ENCODE data around the gene BPIFA3. TPM values are rescaled to one million over a fixed set of nuclear protein-coding genes. Genes with fewer than 3 reads are reported as not detected.
A peak's percentile ranks its signal among the peaks of the same experiment; 100 is the strongest.

Gene BPIFA3
- total and polyA plus RNA-seq, 2 donors (not counting 1 experiment from before 2014, with no cell fraction given): not detected

DNA sequence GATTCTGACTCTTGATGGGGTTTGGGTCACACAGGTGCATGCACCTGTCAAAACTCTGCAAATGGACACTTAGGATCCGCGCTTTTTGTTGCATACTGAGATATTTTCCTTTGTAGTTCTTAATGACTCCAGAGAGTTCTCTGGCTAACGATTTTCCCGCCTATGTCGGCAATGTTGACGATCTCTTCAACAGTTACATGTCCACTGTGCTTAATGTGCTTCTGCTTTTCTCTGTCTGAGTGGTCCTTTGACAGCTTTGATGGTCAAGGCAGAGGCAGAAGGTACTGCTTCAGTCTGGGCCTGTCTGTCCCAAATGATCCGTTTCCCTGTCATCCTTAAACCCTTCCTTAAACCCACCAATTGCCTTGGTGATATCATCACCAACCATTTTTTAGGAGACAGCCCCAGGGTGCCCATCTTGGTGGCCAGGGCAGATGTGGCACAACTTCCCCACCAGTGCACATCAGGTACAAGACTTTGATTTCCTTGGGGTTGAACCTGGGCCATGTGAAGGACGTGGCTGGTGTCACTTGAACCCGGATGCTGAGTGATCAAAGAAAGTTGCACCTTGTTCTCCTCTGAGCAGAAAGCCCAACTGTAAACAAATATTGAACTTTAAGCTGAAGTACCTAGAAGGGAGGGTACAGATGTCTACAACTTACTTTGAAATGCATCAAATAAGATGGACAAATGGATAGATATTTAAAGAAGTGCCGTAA lies 55.2 kb downstream of the BPIFA3 start:
- Histone ChIP-seq H3K9ac (ENCODE audit: insufficient read depth, low read length) (no peak overlapping the region), H3K4me2 (ENCODE audit: extremely low read depth, insufficient read depth, low read length) (no peak overlapping the region), H3K4me1 (ENCODE audit: control insufficient read depth, extremely low read depth, insufficient read depth, low read length) (no peaks in the 10 kb centered on the region), H3K9me3 (ENCODE audit: control insufficient read depth, insufficient read depth, low read depth, low read length) (no peaks in the 10 kb centered on the region), H3K79me2 (ENCODE audit: control insufficient read depth, insufficient read depth, low read length) (no peaks in the 10 kb centered on the region), H3K36me3 (ENCODE audit: control insufficient read depth, insufficient read depth, low read length) (no peaks in the 10 kb centered on the region), H3K27ac (ENCODE audit: insufficient read depth, low read length) (no peak overlapping the region), H3K27me3 (ENCODE audit: control insufficient read depth, insufficient read depth, low read length) (peaks cover 3% of the 10 kb centered on the region), H3K4me3 (replicated peaks in 1 of 4; ENCODE audit: control extremely low read depth in 1 of 4, insufficient read depth in 1 of 4, low read depth in 3 of 4, low read length in 4 of 4) (no peak overlapping the region), H2AFZ (ENCODE audit: low read length) (no peak overlapping the region), H4K20me1 (ENCODE audit: control insufficient read depth, extremely low read depth, insufficient read depth, low read length) (no peaks in the 10 kb centered on the region)
- TF ChIP-seq, protein P1, sequence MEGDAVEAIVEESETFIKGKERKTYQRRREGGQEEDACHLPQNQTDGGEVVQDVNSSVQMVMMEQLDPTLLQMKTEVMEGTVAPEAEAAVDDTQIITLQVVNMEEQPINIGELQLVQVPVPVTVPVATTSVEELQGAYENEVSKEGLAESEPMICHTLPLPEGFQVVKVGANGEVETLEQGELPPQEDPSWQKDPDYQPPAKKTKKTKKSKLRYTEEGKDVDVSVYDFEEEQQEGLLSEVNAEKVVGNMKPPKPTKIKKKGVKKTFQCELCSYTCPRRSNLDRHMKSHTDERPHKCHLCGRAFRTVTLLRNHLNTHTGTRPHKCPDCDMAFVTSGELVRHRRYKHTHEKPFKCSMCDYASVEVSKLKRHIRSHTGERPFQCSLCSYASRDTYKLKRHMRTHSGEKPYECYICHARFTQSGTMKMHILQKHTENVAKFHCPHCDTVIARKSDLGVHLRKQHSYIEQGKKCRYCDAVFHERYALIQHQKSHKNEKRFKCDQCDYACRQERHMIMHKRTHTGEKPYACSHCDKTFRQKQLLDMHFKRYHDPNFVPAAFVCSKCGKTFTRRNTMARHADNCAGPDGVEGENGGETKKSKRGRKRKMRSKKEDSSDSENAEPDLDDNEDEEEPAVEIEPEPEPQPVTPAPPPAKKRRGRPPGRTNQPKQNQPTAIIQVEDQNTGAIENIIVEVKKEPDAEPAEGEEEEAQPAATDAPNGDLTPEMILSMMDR (conservative IDR thresholded peaks at IDR 0.05 in 1 of 2, IDR thresholded peaks at IDR 0.05 in 1 of 2; ENCODE audit: low read depth in 1 of 2, low read length in 2 of 2): no peak
- TF ChIP-seq EZH2 (IDR thresholded peaks at IDR 0.05; ENCODE audit: low read length, missing control alignments): no peak
- no peak for DNase-seq (ENCODE audit: low read depth in 2 of 2)

DNA sequence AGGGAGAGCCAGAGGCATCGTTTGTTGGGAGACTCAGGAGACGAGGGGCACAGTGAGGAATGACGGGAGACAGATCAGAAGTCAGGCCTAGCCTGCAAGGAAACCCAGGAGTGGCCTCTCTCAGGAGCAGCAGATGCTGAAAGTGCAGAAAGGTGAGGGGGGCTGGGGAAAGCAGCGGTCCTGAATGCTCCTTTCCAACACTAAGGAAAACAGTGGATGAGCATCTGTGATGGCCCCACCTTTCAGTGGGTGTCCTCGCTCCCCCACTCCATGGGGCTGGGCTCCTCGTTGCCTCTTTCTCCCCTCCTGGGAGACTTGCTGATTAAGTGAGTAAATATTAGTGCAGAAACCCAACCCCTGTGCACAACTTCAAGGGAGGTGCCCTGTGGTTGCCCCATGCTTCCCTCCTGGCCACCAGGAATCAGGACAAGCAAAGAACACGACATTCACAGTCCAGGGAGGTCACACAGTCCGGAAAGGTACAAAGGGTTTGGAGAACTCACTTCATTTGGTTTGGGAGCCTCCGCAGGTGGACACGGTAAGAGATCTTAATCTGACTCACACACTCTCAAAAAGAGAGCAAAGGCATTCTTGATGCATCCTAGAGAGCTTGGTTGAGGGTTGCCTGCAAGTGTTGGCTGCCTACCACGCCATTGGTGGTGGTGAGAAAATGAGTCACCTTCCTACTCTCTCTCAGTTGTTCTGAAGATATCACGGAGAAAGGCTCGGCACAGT lies 56.1 kb downstream of the BPIFA3 start:
- H3K9ac ChIP-seq (ENCODE audit: insufficient read depth, low read length): no peak overlapping the region
- H3K4me3 ChIP-seq (replicated peaks in 1 of 4; ENCODE audit: control extremely low read depth in 1 of 4, insufficient read depth in 1 of 4, low read depth in 3 of 4, low read length in 4 of 4): no peak overlapping the region
- H4K20me1 ChIP-seq (ENCODE audit: control insufficient read depth, extremely low read depth, insufficient read depth, low read length): no peaks in the 10 kb centered on the region
- TF ChIP-seq EZH2 (IDR thresholded peaks at IDR 0.05; ENCODE audit: low read length, missing control alignments): no peak
- TF ChIP-seq, protein P1 (conservative IDR thresholded peaks at IDR 0.05 in 1 of 2, IDR thresholded peaks at IDR 0.05 in 1 of 2; ENCODE audit: low read depth in 1 of 2, low read length in 2 of 2): no peak
- no peaks in the 10 kb centered on the region for H3K4me1 ChIP-seq (ENCODE audit: control insufficient read depth, extremely low read depth, insufficient read depth, low read length)
- H3K79me2 ChIP-seq (ENCODE audit: control insufficient read depth, insufficient read depth, low read length): no peaks in the 10 kb centered on the region
- H3K27ac ChIP-seq (ENCODE audit: insufficient read depth, low read length): no peak overlapping the region
- H3K4me2 ChIP-seq (ENCODE audit: extremely low read depth, insufficient read depth, low read length): no peak overlapping the region
- H3K36me3 ChIP-seq (ENCODE audit: control insufficient read depth, insufficient read depth, low read length): no peaks in the 10 kb centered on the region
- H3K27me3 ChIP-seq (ENCODE audit: control insufficient read depth, insufficient read depth, low read length): peaks cover 3% of the 10 kb centered on the region
- peak in 1 of 2 donors; percentile 6 for DNase-seq (ENCODE audit: low read depth in 2 of 2)
- no peak overlapping the region for H2AFZ ChIP-seq (ENCODE audit: low read length)
- no peaks in the 10 kb centered on the region for H3K9me3 ChIP-seq (ENCODE audit: control insufficient read depth, insufficient read depth, low read depth, low read length)

DNA sequence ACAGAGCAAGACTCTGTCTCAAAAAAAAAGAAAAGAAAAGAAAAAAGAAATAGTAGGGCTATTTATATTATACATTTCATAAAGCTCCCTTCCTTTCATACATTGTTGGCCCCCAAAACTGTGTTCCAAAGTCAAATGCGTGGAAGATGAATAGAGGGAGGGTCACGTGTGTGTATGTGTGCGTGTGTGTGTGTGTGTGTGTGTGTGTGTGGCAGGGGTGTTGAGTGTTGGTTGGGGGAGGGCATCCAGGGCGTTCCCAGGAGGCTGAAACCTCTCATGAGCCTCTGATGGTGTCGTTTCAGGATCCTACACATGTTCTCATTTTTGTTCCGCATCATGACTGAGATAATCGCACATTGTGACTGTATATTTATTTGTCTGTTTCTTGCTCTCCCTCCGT lies 58.1 kb downstream of the BPIFA3 start:
- TF ChIP-seq EZH2 (IDR thresholded peaks at IDR 0.05; ENCODE audit: low read length, missing control alignments): no peak
- TF ChIP-seq, protein P1 (conservative IDR thresholded peaks at IDR 0.05 in 1 of 2, IDR thresholded peaks at IDR 0.05 in 1 of 2; ENCODE audit: low read depth in 1 of 2, low read length in 2 of 2): no peak

More for the DNA sequence above, 58.1 kb downstream of the BPIFA3 start:
- Histone ChIP-seq H3K4me1 (ENCODE audit: control insufficient read depth, extremely low read depth, insufficient read depth, low read length) (no peaks in the 10 kb centered on the region), H3K27me3 (ENCODE audit: control insufficient read depth, insufficient read depth, low read length) (peaks cover 3% of the 10 kb centered on the region), H3K9me3 (ENCODE audit: control insufficient read depth, insufficient read depth, low read depth, low read length) (no peaks in the 10 kb centered on the region), H2AFZ (ENCODE audit: low read length) (no peak overlapping the region), H3K4me3 (replicated peaks in 1 of 4; ENCODE audit: control extremely low read depth in 1 of 4, insufficient read depth in 1 of 4, low read depth in 3 of 4, low read length in 4 of 4) (no peak overlapping the region), H3K9ac (ENCODE audit: insufficient read depth, low read length) (no peak overlapping the region), H3K27ac (ENCODE audit: insufficient read depth, low read length) (no peak overlapping the region), H3K79me2 (ENCODE audit: control insufficient read depth, insufficient read depth, low read length) (no peaks in the 10 kb centered on the region), H3K4me2 (ENCODE audit: extremely low read depth, insufficient read depth, low read length) (no peak overlapping the region), H4K20me1 (ENCODE audit: control insufficient read depth, extremely low read depth, insufficient read depth, low read length) (no peaks in the 10 kb centered on the region), H3K36me3 (ENCODE audit: control insufficient read depth, insufficient read depth, low read length) (no peaks in the 10 kb centered on the region)
- no peak for DNase-seq (ENCODE audit: low read depth in 2 of 2)
